GM19468 (cell line): ENCODE measurements around the gene NXPH2.
"Not testable (repeated sequence)": the region's sequence is repeated elsewhere in the genome, so short reads cannot be mapped to it uniquely, and the experiment has no call there.

Experiments used
- ATAC-seq: cut with Tn5 transposase; IDR thresholded peaks from one replicate; pipeline ENCODE4 v1.9.1; 2021; ENCODE audit warnings: mild to moderate bottlenecking, moderate library complexity, moderate number of reproducible peaks; ENCODE audit not compliant: unreplicated experiment; ENCODE audit errors: extremely low read depth

Gene NXPH2

DNA sequence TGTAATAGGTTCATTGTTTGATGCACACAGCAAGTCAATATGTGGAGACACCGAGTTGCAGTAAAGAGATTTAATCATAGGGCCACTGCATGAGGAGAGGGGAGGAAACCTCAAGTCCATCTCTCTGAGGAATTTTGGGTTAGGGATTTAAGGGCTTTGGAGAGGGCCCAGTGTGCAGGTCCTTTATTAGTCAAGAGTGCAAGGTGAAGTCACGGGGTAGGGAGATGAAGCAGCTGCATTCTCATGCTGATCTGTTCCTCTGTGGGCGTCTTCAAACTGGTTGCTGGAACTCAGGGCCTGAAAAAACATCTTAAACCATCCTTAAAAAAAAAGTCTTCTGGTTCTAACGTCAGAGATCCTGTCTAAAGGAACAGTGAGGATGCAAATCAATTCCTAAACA lies 131.6 kb downstream of the NXPH2 start:
- ATAC-seq, result no peak

DNA sequence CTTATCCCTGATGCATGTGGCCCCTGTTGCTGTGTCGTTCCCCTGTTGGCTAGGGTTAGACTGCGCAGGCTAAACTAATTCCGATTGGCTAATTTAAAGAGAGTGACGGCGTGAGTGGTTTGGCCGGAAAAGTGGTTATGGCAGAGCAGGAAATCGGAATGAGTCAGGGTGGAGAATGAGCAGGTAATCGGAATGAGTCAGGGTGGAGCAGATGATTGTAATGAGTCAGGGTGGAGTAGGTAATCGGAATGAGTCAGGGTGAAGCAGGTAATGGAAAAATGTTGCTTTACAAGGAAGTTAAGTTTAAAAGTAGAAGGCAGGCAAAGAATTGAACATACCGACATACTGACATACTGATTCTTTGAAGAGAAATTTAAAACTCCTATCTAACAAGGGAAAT lies 135.4 kb downstream of the NXPH2 start:
- not testable (repeated sequence) for ATAC-seq

DNA sequence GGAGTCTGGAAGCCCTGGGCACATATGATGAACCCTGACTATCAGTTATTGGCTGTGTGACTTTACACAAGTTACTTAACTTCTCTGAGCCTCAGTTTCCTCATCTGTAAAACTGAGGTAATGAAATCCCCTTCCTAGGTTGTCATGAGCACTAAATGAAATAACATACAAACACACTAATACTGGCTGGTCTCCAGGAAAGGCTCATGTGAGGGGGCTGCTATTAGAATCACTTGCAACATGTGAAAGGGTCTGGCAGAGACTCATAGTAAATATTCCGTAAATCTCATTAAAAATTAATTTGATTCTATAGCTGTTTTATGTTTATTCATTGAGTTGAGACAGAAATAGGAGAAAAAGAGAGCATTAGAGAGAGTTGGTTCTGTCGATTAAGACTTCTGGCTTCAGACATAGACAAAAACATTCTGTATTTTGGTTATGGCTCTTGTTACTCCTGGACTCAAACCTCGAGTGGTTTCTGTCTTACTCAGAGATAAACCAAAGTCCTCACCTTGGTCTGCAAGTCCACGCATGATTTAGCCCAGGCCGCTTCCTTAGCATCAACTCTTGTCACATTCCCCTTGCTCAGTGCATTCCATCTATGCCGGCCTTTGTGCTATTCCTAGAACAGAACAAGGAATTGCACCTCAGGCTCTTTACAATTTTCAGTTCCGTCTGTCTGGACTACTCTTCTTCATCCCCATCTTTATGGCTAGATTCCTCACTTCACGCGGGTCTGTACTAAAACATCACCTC lies 139.1 kb downstream of the NXPH2 start:
- ATAC-seq, result no peak

DNA sequence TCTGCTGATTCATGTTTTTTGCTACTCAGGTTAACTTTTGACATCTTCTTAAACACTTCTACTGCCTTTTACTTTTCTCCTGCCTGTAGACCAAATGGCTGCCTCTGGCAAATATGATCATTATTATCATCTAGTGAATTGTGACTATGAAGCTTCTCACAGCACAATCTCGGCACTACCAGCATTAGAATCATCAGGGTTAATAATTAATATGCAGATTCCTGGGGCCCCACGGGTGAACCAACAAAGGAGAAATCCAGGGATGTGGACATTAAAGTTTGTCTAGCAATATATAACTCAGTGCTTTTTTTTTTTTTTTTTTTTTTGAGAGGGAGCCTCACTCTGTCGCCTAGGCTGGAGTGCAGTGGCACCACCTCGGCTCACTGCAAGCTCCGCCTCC lies 142.5 kb downstream of the NXPH2 start:
- ATAC-seq, result no peak

- no peak for ATAC-seq
Observed at GRCh38 chr2:138637061-138637460, 143.1 kb downstream of the NXPH2 start.

DNA sequence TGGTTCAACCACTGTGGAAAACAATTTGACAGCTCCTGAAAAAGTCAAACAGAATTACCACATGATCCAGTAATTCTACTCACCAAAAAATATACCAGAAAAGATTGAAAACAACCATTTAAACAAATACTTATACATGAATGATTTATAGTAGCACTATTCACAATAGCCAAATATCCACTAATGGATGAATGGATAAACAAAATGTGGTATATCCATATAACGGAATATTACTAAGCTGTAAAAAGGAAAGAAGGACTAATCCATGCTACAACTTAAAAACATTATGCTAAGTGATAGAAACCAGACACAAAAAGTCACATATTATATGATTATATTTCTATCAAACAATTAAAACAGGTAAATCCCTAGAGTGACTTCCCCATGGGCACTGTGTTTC lies 147.1 kb downstream of the NXPH2 start:
- no peak for ATAC-seq

GRCh38 chr2:138632066-138632620 lies 148.0 kb downstream of the NXPH2 start:
- ATAC-seq, result no peak

DNA sequence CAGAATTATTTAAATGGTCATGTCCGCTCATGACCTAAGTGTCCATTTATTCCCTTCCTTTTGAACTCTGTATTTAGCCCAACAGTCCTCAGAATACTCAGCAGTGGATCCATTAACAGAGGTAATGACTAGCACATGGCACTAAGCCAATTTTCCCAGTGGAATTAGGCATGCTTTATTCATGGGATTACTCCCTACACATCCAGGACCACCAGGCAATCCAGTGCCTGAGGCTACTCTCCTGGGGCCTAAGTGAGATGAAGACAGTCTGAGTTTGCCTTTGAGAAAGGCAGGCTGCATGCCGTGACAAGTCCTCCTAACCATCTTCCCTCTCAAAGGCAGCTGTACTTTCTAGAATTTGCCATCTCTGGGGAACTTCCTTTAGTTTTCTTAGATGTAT lies 150.0 kb downstream of the NXPH2 start:
- no peak for ATAC-seq

DNA sequence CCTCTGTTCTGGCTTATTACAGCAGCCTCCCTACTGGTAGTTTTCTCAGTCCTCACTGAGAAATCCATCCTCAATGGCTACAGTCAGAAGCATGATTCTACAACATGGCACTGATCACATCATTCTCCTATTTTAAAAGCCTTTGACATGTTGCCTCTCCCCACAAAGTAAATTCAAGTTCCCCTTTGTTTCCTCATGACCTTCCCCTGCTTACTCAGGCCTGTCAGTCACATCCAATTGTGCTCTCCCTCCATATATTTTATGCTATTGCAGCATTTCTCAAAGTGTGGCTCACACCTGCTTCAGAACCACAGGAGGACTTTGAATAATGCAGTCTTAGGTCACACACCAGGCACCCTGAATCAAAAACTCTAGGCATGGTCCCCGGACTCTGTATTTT lies 154.0 kb downstream of the NXPH2 start:
- no peak for ATAC-seq

- no peak for ATAC-seq
Observed at GRCh38 chr2:138622613-138623012, 157.6 kb downstream of the NXPH2 start.

DNA sequence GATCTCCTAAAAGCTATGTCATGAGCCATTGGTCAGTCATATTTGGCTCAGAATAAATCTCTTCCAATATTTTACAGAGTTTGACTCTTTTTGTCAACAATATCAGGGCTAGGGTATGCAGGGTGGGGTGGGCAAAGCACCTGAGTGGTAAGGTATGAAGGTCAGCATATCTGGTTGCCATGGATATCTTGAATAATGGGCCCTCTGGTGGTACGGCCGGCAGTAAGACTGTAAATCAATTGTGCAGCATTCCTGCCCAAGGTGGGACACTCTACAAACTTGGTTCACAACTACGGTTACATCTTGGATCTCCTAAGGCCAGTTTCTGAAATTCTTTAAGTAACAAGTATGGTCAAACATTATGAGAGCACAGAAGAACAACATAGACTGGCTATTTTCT lies 159.1 kb downstream of the NXPH2 start:
- ATAC-seq, result no peak

DNA sequence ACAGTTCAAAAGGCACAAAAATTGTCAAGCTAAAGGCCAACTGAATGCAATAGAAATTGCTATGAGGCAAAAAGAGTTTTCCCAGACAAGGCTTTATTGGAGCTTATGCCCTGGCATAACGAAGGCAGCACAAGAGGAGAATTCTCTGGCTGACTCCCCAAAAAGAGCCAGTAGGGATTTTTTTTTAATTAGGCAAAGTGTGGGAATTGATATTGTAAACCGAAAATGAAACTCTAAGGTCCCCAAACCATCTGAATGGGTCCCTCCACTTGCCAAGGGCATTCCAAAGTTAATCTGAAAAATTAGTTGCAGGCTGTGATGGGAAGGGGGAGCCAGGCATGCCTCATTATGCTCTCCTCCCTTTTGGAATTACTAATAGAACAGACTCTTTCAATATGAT lies 159.8 kb downstream of the NXPH2 start:
- ATAC-seq, result no peak
